HG02973 (cell line): ENCODE measurements around the gene ANGPTL3.
A peak's percentile ranks its signal among the peaks of the same experiment; 100 is the strongest.

Source experiments
- ATAC-seq: cut with Tn5 transposase; IDR thresholded peaks from one replicate; pipeline ENCODE4 v1.9.1; 2021; ENCODE audit warnings: moderate library complexity; ENCODE audit not compliant: unreplicated experiment

The ANGPTL3 gene

GRCh38 chr1:62625415-62625814 is 28.1 kb downstream of the ANGPTL3 start:
- ATAC-seq: peak; percentile 71

DNA sequence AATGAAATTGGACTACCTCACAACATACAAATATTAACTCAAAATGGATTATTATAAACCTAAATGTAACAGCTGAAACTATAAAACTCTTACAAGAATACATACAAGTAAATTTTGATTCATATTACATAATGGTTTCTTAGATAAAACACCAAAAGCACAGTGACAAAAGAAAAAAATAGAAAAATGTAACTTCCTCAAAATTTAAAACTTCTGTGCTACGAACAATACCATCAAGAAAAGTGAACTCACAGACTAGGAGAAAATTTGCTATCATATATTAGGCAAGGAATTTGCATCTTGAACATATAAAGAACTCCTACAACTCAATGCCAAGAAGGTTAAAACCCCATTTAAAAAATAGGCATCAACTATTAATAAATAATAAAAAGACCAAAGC is 31.2 kb downstream of the ANGPTL3 start:
- no peak for ATAC-seq

- no peak for ATAC-seq
Measured at GRCh38 chr1:62637392-62638105, 40.2 kb downstream of the ANGPTL3 start.

DNA sequence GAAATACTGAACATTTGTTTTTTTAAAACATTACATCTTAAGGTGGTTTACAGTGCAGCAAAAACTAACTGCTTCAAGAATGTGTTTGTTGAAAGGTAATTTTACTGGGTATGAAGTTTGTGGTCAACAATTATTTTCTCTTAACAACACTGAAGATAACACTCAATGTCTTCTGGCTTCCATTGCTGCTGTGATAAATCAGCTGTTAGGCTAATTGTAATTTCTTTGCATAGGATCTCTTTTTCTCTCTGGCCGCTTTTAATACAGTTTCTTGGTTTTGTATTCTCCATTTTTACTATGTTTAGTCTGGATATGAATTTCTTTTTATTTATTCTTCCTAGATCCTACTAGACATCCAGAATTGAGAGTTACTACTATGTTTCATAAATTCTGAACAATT is 46.0 kb downstream of the ANGPTL3 start:
- ATAC-seq: no peak

GRCh38 chr1:62652387-62652786 is 55.1 kb downstream of the ANGPTL3 start:
- ATAC-seq: no peak

GRCh38 chr1:62654744-62655143 is 57.4 kb downstream of the ANGPTL3 start:
- no peak for ATAC-seq
